ENCODE measurements around the gene BICD2.

GRCh38 chr9:92774274-92774673 is 9.6 kb upstream of the BICD2 start:
- no peak for TF ChIP-seq CTCF (IDR thresholded peaks at IDR 0.05; ENCODE audit: borderline replicate concordance, extremely low read depth, low read length, poor library complexity, severe bottlenecking)
- TF ChIP-seq EZH2 (IDR thresholded peaks at IDR 0.05; ENCODE audit: borderline replicate concordance, low read depth, low read length, severe bottlenecking): no peak
